Femur (tissue), 1 donor: ENCODE results near the gene RPS14.

Experiments
- DNase-seq: peaks from one replicate; pipeline ENCODE4 v3.0.0-alpha.2; 2017

Gene RPS14

DNA sequence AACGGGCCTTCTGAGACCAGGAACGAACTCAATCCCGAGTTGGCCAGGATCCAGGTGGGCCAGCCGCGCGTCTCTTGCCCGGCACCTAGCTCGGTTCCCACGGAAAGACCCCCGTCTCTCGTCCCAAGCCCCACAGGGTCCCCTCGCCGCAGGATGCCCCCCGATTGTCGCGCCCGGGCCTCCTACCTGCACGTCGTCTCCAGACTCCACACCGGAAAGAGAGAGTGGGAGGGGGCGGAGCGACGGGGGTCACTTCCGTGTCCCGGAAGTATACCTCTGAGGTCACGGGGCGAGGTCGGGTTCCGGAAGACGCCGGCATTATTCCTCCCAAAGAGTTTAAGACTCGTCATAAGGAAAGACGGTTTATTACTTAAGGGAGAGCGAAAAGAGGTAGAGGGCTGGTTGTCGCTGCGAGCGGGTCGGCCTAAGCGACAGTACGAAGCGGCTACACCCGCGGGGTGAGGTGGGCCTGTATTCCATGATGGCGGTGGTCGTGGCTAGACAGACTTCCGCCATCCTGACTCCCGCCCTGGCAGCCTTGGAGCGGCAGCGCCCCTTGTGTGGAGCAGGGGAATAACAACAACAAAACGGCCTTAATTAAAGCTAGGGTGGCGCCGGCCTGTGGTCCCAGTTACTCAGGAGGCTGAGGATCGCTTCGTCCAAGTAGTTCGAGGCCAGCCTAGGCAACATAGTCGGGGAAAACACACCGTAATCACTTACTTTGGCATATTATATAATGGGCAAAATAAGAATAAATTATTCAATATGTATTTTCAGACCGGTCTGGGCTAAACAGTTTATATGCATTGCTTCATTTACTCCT, at the start of gene RPS14:
Gene RPS14 (minus strand): TSS at position 223 of the 823 bp plus-strand sequence. CDS start 2,006 bp downstream, outside the sequence.
- peak; percentile 97 for DNase-seq

DNA sequence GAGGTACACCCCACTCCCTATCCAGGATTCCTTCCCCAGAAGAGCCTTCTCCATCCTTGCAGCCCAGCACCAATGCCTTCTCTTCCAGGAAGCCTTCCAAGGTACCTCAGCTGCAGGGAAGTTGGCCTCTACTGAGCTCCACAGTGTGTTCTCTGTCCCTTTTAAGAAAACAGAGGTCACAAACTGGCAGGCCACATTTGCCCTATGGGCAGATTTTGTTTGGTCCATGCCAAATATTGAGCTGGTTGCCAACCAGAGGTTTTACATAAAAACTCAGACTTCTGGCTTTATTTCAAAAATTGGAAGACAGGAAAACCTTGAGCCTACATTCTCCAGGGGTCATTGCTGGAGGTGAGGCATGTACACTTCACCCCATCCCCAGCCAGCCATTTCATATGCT, 49.4 kb upstream of the RPS14 start:
- DNase-seq = no peak

DNA sequence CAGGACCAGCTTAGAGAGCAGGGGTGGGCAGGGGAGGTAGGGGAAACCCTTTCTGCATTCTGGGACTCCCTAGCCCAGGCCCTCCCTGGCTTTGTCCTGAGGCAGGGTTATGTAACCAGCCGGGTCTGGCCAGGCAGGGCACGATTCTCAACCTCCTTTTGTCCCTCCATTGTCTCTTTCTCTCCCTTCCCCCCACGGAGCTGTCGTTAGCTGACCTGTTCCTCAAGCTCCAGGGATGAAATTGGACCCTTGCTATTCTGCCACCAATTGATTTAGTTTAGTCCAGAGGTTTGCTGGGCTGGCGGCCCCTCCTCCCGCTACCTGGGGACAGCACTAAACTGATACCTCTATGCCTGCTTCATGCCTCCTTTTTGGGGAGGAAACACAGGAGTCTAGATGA, 49.0 kb upstream of the RPS14 start:
- DNase-seq = no peak

DNA sequence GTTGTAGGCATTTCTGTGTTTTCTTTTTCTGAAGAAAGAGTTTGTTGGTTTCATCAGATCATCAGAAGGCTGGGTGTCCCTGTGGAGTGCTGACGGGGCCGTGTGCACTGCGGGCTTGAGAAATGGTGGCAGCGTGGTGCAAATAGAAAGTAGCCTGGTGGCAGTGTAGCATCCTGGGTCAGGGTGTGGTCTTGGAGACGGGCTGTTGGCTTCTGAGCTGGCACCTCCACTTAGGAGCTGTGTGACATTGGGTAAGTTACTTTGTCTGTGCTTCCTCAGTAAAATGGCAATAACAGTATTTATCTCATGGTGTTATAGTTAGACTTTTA, 48.4 kb upstream of the RPS14 start:
- no peak for DNase-seq

DNA sequence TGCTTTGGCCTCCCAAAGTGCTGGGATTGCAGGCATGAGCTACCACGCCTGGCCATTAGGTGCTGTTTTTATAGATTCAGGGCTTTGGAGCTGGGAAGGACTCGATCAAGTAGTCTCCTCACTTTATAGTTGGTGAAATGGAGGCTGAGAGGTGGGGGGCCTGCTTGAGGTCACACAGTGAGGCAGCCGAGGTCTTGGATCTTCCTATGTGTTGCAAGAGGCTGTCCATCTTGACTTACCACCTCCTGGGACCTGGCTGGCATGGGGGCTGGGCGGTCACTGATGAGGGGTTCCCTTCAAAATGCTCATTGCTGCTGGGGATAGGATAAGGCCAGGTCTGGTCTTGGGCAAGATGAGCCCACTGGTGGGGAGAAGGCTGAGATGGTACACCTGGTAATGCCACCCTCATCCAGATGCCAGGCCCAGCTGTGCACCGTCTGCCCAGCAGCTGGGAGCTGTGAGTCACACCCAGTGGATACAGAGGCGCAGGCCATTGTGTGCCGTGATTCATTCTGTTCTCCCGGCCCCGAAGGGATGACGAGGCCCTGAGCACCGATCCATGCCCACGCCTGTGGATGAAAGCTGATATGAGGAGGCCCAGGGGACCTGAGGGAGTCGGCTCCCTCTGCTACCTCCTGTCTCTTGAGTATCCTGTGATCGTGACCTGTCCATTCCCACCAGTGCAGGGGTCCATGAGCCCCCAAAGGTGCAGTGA, 47.9 kb upstream of the RPS14 start:
- DNase-seq = no peak

DNA sequence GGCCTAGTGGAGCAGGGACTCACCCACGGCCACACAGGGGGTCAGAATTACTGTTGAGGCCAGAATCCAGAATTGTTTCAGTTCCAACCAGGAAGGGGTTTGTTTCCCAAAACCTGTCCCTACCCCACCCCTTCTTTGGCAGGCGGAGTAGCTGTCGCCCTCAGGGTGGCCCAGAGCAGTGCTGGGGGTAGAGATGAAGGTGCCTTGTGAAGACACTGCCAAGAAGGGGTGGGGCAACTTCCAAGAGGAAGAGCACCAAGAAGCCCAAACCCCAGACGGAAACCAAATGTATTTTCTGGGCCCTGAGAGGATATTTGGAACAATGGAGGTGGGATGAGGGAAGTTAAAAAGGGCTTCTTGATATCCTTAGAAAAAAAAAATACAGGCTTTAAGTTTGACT, 47.0 kb upstream of the RPS14 start:
- DNase-seq = no peak

DNA sequence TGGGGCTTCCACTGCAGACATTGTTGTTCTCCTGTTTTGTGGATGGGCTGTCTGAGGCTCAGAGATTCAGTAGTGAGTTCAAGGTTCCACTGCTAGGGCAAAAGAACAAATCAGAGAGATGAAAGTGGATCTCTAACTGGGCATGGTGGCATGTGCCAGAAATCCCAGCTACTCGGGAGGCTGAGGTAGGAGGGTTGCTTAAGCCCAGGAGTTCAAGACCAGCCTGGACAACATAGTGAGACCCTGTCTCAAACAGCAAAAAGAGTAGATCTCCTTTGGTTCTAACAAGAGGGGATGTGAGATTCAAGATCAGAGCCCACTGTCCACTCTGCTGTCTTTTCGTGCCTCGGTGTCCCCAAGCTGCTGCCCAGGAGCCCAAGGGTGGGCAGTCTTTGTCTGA, 46.6 kb upstream of the RPS14 start:
- DNase-seq = no peak

DNA sequence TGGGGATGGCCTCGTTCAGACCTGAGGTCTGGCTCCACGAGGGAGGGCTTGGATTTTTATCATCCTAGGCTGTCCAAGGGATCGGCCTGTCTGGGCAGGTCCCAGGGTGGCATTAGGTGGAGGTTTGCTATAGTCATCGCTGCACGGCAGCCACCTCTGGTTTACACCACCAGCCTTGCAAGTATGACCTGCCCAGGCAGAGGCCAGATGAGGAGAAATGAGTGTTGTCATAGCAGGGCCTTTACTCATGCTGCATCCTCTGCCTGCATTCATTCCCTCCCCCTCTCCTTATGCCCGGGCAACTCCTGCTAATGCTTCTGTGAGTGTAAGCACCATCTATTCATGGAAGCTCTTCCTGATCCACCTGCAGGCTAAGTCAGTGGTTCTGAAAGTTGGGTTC, 43.1 kb upstream of the RPS14 start:
- no peak for DNase-seq

DNA sequence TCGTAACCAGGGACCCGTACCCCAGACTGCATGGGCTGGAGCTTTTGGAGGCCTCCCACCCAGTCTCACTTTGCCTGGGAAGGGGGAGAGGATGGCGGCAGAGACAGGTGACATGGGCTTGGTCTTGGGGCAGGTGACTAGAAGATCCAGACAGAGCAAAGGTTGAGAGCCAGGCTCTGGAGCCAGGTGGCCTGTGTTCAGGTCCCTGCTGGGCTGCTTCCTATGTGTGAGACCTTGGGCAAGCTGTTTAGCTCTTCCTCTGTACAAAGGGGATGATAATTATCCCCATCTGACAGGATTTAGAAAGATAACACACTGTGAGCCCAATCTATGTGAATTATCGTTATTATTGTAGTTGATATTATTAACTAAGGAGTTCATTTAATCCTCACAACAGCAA, 42.3 kb upstream of the RPS14 start:
- no peak for DNase-seq

DNA sequence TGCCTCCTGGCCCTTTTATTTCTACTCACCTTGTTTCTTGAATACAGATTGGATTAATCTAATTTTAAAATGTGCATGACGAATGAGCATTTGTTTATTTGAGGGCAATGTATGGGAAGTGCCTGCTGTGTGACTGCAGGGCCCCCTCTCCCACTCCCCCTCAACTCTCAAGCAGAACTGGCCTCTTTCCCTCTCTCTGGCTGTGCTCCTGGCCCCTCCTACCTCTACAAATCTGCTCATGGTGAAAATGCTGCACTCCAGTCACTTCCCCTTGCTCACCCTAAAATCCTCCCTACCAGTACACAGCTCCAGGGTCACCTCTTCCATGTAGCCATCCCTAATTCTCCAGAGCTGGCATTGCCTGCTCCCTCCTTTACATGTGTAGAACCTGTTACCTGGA, 41.2 kb upstream of the RPS14 start:
- no peak for DNase-seq

DNA sequence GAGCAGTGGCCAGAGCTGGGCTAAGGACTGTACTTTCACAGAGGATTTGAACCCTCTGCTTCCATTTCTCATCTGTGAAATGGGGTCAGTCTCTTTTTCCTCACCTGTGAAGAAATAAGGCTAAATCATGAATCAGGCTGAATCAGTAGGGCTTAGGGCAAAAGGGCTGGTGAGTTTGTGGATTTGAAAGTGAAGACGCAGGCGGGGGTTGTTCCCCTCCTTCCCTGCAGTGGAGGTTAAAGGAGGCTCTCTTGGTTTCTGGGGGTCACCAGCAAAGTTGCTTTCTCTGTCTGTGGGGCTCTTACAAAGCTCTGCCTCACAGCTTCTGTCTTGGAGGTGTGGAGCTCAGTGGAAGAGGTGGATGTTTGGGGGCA, 40.7 kb upstream of the RPS14 start:
- no peak for DNase-seq

DNA sequence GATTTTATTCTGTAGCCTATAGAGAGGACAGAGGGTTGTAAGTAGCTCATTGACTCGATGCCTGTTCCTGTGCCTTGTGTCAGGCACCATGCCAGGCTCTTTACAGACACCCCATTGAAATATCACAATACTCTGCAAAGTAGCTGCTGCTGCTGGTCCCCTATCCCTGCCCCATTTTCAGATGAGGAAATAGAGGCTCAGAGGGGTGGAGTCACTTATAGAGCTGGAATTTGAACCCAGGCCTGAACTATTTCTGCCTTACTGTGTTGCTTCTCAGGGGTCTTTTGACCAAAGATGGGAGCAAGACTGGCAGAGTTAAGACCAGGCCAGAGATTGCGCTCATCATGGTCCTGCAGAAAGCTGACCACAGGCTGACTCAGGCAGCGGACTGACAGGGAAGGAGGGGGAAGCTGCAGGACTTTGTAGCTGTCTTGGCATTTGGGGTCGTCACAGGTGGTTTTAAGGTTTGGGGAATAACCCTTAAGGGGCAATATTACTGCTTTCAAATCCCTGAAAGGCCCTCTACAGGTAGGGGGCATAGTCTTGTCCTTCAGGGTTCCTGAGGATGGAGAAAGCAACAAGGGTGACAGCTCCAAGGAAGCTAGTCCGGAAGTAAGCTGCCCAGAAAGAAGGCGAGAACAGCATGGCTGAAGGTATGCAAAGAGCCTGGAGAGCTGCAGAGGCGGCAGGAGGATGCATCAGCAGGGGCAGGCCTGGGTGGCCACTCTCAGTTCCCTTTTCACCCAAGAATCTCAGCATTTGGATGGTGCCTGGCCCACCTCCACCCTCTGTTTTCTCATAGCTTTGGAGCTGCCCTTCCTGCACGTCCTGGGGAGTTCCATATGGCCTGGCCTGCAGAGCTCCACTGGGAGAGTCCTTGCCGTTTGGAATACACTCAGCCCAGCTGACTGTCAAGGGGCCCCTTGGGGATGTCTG, 40.1 kb upstream of the RPS14 start:
- DNase-seq = no peak

DNA sequence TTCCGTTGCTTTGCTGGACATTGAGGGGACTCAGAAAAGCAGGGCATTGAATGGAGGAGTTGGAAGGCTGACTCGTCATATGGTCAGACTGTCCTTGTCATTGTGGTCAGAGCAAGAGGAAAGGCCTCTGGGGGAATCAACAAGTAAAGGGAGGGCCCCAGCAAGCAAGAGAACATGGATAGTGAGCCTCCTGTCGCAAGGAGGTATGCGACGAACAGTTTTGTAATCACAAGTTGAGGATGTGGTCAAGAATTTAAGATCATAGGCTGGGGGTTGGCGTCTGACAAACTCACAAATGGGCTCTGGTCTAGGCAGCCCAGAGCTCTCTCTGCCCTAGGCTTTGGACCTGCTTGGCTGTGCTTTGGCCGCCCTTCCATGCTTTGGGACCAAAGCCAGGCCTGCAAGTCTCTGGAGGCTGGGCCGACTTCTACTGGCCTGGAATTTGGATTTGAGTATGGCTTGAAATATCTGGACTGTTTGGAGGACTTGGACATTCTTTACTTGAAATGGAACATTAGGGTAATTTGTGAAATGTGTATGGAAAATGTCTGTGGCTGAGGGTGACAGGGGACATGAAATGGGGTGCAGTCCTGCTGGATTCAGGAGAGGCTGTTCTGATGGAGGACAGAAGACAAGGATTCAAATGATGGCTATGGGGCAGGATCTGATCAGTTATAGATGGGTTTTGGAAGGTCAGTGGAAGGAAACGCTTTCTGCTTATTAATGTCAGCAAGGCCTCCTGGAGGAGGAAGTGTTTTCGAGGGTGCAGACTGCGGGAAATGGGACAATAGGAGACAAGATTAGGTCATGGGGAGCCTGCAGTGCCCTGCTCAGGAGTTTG, 39.2 kb upstream of the RPS14 start:
- DNase-seq = peak; percentile 77

DNA sequence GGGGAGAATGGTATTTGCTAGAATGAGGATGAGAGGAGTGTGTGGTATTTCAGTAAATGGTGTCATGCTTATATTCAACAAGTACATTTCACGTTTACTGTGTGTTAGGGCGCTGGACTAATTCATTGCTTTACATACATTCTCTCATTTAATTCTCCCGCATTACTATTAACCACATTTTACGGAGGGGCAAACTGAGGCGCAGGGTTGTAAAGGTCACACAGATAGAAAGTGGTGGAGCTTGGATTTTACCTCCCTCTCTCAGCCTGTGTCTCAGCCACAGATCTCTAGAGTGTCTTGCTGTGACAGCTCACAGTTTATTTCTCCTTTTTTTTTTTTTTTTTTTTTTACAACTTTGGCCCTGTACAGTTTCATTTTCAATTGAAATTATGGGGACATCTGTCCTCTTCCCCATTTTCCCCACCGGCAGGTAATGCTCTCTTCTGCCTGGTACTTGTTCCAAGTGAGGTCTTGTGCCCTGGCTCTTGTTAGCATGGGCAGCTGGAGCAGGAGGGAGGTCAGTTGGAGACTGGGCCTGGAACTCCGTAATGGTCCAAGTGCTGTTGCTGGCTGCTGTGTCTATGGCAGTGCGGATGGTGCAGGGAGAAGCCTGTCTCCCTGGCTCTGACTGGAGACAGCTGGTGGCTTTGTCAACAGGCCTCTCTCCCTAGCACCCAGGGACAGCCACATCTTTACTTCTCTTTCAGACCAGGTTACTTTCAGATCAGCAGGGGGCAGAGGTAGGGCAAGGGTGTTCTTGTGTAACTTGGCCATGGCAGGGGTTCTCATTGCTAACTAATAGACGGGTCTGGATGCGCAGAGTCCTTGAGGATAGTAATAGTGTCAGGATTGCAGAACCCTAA, 37.9 kb upstream of the RPS14 start:
- peak; percentile 54 for DNase-seq

DNA sequence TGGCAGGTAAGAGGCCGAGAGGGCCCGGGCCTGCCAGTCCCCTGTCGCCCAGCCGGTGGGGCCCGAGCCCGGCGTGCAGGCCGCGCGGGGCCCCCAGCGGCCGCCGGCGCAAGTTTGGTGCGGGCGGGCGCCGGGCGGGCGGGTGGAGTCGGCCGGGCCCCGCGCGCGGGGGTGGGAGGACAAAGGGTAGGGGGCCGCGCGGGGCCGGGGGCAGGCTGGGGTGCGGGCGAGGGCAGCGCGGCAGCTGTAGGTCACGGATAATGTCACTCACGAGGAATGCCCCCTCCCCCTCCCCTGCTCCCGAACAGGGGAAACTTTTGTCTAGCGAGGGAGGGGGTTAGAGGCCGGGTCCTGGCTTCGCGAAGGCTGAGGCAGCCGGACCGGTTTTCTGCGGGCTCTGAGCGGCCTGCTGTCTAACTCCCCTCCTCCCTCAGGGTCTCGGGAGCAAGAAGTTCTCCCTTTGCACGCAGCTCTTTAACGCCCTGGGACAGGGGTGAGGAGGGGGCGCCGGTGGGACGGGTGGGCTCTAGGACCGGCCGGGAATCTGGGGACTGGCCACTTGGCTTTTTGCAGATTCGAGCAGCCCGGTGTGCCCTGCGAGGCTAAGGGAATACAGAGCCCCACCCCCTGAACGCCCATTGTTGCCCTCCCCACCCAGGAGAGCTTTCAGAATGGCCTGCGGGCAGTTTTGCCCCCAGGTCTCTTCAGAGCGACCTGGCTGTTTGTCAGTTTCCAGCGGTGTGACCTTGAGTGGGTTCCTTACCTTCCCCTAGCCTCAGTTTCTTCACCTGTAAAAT, 37.1 kb upstream of the RPS14 start:
- DNase-seq = peak; percentile 86

DNA sequence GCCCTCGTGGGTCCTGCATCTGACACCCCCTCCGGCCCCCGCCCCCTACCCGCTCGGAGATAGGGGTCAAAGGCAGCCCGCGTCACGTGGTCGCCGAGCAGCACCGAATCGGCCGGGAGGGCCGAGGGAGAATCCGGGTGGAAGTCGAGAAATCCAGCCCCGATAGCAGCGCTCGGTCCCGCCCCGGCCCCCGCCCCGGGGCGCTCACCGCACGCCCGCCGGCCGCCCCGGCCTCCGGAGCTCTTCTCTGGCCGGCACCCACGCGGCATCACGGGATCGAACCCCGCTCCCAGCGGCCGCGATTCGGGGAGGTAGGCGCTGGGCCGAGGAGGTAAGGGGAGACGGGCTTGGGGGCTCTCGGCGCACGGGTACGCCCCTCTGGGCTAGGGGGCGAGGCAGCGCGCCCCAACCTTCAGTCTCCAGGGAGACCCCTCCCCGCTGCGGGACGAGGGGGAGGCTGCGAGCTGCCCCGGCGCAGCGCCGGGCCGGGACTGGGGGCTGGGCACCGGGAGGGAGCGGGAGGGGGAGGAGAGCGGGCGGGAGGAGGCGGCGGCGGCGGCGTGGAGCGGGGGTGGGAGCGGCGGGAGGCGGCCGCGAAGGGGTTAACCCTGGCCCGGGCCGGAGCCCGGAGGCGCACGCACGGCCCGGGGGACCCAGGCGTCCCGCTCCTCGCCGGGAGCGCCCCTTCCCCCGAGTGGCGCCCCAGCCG, 36.3 kb upstream of the RPS14 start:
- DNase-seq = peak; percentile 85

DNA sequence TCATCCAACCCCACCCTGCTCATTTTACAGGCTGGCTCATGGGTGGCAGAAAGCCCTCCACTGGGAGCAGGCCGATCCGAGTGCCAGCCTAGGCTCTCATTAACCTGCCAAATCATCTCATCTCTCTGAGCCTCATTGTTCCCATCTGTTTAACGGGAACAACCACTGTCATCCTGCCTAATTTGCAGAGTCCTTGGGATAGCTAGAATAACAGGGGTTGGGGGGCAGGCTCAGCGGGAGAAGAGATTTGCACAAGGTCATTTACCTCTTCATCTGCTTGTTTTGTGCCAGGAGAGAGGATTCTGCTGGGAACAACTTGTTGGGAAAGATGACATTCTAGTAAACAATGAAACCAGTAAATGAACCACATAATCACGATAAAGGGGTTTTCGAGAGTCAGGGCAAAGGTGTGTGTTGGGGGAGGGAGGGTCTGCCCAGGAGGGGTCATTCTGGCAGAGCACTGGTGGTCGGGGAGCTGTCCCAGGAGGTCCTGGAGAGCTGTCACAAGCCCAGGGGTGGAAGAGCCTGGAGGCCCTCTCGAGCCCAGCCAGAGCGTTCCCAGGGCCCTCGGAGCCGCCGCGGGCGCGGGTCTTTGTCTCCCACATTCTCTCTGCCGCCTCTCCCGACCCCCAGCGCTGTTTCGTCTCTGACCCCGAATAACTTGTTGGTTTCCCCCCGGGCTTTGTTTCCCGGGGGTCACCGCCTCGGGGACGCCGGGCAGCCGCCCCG, 35.6 kb upstream of the RPS14 start:
- no peak for DNase-seq

DNA sequence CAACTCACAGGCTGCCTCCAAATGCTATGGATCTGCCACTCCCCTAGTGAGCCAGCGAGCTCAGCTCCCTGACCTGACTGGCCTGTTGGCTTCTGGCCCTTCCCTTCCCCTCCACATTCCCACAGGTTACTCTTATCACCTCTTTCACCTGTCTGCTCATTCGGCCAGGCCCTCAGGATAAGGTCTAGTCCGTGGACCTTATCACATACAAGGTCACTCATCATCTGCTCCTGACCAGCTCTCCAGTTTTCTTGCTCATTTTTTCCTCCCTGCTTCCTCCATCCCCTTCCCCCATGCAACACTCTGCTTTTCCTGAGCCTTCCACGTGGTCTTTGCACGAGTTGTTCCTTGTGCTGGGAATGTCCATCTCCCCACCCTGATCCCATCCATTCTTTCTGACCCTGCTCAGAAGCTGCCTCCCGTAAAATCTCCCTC, 32.5 kb upstream of the RPS14 start:
- no peak for DNase-seq

DNA sequence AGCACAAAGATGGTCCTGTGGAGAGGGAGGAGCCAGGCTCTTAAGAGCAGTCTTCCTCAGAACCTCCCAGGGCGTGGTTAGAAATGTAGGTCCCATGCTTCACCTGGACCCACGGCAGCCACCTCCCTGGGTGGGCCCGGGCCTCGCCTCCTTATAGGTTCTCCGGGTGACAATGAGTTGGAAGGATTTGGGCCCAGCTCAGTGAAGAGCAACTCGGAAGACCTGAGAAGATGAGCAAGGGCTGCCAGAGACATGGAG, 32.1 kb upstream of the RPS14 start:
- no peak for DNase-seq

DNA sequence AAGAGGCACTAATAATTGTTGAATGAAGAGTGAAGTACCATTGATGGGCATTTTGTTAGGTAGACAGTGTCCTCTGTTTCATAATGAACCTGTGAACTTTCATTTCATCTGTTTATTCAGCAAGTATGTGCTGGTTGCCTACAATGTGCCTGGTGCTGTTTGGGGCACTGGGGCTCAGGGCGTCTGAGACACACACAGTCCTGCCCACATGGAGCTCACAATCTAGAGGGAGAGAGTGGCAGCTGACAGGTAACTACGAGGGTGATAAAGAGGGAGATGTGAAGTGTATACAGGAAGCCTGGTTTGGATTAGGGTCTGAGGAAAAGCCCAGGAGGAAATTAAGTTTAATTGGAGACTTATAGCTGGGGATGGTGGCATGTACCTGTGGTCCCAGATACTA, 29.9 kb upstream of the RPS14 start:
- no peak for DNase-seq
